Measurements from ENCODE around the gene LNP1.

- no peak for TF ChIP-seq ZKSCAN1 (IDR thresholded peaks at IDR 0.05; ENCODE audit: low read depth, low read length)
- no peak for TF ChIP-seq RNF219 (CRISPR knock-in tag; IDR thresholded peaks at IDR 0.05)
These were observed 2.3 kb downstream of the LNP1 start for GRCh38 chr3:100403362-100404249.

Measured in K562 (cell line).